Stimulated activated CD8-positive, alpha-beta memory T cell treated with anti-CD3 and anti-CD28 coated beads, Interleukin-4, amount 100 ng/mL, for 4 hours (primary cell): ENCODE data around the gene ZNF112.
"Not testable (repeated sequence)": the region's sequence is repeated elsewhere in the genome, so short reads cannot be mapped to it uniquely, and the experiment has no call there.

ENCODE experiments used
- DNase-seq, 2 donors: peaks; one replicate each; pipeline ENCODE4 v3.0.0-alpha.2; 2020; ENCODE audit warnings: low read depth in 2 of 2, low spot score in 1 of 2

Gene ZNF112

DNA sequence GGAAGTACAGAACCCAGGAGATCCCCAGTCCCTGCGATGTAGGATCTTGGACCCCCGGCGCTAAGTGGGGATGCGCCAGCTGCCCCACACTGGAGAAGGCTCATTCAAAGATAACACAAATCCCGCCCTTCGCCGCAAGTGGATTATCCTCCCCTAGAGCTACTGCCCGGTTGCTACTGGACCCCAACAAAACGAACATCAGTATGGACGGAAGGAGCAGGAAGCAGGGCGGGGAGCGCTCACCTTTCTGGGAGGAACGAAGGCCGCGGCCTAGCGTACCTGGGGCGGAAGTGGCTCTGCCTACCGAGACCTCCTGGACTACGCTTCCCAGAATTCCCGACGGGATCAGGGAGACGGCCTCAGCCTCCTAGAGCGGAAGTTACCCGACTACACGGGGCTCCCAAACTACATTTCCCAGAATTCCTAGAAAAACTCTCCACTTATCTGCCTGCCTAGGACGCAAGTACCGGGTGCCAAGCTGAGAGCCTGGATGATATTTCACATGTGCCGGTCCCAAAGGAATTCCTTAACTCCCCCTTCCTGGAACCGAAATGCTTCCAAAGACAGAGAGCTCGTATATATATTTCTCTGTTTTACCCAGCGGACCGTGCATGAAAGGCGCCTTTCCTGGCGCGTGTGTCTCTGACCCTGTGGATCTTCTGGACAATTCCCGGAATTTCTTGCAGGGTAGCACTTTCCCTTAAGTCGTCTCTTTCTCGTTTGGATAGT lies at the start of gene ZNF112:
Gene ZNF112 (minus strand): TSS at position 298 of the 729 bp plus-strand sequence. CDS start 16,141 bp downstream, outside the sequence.
- DNase-seq: no peak

DNA sequence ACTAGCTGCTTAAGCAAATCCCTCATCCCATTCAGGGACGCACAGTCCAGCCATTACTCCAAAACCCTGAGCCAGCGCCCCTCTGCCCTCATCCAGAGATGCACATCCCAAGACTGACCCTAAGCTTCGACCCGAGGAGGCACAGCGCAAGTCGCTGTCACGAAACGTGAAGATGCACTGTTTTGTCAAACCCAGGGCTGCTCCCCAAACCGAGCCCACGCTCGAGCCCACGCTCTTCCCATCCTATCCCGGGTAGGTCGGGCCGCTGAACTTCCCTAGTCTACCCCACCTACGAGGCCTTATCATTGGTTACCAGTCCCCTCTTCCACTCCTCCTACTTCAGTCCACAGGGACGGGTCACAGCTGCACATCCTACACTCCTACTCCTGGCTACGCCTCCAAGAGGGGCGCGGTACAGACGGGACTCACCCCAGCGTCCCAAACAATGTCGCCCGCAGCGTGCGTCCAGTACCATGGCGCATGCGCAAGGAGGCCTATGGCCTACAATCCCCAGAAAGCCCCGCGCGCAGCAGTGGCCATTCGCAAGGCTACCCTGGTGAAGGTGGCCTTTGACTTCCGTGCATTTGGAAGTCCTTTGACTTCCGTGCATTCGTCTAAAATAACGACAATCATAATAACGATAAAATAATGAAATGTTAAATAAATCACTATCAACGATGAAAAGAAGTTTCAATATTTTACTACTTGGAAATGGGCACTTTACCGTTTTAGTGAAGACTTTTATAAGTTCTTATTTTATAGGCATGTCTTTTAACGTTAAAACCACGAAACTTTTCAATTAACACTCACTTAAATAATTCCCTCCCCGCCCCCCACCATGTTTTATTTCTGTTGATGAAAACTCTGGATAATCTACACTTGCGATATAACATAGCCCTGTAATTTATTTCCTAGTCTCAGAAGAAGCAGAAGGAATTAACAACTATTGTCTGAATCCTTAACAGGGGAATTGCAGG lies 44.9 kb upstream of the ZNF112 start, which contains the start of gene ZNF285:
Gene ZNF285 (minus strand): TSS at position 470 of the 977 bp plus-strand sequence. CDS start 4,395 bp downstream, outside the sequence.
- DNase-seq: peak; percentile 50 to 60

DNA sequence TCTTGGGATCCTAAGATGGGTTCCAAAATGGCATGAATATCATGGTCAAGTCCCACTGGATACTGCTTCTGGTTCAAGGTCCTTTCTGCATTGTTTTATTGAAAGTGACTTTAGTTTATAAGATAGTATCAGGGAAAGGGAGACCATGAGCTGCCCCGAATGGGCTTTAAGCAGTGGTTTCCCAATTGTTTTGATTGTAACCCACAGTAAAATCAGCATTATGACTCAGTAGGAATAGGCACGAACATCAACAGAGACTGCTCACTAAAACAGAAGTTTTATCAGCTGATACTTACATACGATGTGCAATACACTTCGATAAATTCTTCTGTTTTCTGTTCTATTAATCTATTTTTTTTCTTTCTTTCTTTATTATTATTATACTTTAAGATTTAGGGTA lies 32.8 kb upstream of the ZNF112 start:
- not testable (repeated sequence) for DNase-seq

DNA sequence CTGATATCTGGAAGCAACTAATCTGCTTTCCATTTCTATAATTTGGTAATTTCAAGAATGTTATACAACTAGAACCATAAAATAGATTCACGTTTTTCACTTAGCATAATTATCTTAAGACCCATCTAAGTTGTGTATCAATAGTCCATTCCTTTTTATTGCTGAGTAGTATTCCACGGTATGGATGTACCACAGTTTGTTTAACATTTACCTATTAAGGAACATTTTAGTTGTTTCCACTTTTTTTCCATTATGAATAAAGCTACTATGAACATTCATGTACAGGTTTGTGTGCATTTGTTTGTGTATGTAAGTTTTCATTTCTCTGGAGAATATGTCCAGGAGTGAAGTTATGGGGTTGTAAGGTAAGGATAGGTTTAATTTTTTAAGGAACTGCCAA lies 18.3 kb upstream of the ZNF112 start:
- no peak for DNase-seq

DNA sequence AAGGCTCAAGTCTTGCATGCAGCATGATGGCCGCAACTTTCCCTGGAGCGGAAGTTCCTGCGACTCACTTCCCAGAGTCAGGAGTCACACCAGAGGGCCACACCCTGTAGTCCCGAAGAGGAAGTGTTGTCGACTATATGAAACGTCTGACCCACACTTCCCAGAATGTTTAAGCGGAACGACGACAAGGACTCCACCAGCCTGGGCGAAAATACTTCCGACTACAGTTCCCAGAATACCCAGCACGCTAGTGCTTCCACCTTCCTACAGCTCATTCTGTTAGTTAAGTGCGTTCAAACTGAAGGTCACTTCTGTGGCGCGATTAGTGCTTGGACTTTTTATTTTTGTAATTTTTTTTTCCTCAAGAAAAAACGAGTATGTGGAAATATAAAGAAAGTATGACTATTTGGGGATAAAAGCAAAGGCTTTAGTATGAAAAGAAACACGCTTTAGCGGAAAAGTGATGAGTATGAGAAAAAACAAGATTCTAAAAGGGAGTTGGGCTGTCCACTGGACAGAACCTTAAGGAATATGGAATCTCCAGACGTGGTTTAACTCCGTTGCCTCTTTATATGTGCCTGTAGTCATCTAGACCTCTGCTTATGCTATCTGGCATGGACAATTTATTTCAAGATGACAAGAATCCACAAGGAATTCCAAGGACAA lies 15.5 kb upstream of the ZNF112 start:
- DNase-seq: no peak

DNA sequence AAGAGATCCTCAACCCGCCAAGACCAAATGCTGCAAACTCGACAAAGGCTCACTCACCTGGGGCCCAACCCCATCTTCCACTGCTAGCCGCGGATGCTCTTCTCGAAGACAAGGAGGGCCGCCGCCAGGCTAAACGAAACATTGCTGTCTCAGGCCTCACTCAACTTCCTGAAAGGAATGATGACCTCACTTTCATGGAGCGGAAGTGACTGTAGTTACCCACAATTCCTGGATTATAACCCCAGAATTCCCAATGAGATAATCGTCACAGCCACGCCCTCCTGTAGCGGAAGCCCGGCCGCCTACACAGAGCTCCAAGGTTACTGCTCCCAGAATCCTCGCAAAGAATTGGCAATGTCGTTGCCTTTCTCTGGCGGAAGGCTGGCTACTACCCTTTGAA lies 10.5 kb upstream of the ZNF112 start:
- no peak for DNase-seq

DNA sequence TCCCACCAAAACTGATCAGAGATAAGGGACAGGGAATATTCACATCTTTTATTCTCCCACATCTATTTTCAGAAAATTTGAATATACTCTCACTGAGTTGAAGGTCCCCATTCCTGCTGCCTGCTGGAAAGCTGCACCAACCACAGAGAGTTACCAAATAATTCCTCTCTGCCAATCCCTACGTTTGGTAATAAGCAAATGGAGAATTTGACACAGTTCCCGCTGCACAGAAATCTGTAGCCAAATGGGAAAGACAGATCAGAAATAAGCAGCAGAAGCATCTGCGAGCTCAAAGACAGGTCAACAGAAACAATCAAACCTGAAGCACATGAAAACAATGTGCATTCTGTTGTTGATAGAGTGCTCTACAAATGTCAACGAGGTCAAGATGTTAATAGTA lies 9.9 kb downstream of the ZNF112 start:
- DNase-seq: no peak

DNA sequence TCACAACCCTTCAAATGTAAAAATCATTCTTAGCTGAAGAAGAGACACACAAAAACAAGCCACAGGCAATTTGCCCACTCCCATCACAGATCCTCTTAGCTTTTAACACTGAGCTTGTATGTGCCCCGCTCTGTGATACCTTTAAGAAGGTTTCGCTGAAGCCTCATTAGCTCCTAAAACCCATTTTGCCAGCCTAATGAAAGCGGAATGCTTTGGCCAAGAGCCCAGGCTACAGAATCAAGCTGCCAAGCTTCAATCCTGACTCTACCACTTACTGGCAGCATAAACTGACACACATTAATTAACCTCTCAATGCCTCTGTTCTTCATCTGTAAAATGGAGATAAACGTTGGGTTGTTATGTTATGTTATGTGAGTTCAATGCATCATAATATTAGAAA lies 10.5 kb downstream of the ZNF112 start:
- DNase-seq: no peak

DNA sequence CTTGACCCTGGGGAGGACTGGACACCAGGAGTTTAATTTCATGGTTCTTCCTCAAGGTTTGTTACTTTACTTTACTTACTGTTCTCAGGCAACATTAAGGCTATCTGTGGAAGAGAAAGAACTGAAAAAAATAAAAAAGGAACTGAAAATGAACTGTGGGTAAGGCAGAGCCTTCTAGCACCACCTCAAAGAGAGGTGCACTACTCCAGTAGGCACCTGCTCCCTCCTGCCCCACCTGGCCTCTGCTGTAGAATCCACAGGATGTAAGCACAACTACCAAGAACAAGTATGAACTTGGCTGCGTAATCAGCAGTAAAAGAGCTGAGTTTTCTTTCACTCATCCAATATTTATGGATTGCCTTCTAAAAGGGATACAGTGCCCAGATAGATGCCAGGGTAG lies 12.2 kb downstream of the ZNF112 start:
- no peak for DNase-seq

DNA sequence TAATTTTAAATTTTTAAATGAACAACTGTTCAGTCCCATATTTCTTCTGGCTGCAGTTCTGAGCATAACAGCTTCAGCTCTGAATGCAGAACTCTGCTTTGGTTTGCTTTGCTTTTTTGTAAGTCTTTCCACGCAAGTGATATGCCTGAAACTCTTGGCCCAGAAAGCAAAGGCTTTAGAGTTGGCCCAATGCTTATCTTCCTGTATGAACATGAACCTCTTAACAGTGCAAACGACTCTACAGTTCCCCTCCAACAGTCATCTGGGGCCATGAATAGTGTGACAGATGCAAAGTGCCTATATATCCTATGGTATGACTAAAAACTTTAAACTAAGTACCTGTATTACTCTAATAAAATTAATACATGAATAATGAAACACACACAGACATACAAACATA lies 14.7 kb downstream of the ZNF112 start:
- no peak for DNase-seq

DNA sequence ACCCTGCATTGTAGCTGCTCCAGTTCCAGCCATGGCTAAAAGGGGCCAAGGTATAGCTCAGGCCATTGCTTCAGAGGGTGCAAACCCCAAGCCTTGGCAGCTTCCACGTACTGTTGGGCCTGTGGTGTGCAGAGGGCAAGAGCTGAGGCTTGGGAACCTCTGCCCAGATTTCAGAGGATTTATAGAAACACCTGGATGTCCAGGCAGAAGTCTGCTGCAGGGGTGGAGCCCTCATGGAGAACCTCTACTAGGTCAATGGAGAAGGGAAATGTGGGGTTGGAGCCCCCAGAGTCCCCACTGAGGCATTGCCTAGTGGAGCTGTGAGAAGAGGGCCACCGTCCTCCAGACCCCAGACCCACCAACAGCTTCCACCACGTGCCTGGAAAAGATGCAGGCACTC lies 21.8 kb downstream of the ZNF112 start:
- not testable (repeated sequence) for DNase-seq

DNA sequence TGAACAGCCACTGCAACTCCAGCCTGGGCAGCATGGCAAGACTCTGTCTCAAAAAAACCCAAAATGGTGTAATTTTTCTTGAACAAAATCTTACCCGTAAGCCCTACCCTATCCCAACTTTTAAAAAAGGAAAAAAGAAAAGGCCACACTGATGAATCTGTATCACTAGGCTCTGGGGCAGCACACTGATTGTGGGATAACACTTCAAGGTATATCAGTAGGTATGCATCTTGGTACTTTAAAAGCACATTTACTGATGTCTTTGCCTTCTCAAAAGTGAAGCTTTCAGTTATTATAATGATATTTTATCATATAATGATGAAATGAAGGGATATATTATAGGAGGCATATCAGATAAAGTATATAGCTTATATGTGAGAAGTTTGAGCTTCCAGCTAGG lies 24.3 kb downstream of the ZNF112 start:
- no peak for DNase-seq

DNA sequence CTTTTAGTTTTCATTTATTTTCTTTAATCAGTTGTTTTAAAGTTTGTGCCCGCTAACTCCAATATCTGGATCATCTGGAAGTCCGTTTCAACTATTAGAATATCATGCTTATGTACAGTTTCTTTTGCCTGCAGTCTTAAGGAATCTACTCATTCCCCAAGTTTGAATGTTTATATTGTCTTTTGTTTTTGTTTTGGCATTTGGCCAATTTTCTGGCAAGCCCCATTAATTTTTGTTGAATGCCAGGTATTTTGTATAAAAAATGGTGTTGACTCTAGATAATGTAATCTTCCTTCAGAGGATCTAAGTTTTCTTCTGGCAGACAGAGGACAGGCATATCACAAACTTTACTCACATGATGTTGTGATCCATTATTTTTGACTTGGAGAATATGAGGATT lies 40.6 kb downstream of the ZNF112 start:
- DNase-seq: no peak

DNA sequence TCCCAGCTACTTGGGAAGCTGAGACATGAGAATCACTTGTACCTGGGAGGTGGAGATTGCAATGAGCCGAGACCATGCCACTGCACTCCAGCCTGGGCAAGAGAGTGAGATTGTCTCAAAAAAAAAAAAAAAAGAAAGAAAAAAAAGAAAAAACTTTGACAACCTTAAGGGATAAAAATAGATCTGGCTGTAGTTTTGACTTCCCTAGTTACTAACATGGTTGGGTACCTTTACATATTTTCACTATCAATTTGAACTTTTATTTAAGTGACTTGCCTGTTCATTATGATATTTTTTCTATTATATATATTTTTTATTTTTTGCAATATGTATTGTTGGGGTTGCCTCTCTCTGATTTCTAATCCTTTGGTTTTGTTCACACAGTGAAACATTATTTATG lies 43.2 kb downstream of the ZNF112 start:
- no peak for DNase-seq

DNA sequence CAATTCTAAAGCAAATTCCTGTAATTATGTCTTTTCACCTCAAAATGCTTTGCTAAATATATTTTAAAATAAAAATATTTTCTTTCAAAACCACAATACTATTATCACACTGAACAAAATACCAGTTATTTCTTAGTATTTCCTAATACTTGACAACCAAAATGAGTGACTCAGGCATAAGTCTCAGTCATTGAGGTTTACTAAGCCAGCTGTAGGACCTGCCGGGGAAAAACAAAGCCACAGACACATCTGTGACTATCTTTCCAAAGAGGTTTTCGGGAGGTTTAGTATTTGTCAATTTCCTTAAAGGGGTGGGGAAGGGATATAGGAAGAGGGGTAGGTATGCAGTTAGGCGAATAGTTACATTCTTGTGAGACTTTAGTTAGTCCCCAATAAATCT lies 48.5 kb downstream of the ZNF112 start:
- DNase-seq: no peak

DNA sequence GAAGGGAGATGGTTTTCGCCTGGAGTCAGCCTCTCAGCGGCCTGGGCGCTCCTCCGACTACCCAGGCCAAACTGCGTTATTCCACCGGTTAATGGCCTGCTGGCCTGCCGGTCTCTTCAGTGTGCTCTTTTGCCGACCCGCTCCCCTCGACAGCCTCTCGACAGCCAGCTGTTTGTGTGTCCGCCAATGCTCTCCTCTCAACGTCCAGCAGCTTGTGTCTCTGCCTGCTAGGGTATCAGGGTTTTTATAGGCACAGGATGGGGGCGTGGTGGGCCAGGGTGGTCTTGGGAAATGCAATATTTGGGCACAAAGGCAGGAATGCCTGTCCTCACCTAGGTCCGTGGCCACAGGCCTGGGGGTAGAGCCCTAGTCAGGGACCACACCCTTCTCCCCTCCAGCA lies 50.2 kb downstream of the ZNF112 start:
- no peak for DNase-seq

DNA sequence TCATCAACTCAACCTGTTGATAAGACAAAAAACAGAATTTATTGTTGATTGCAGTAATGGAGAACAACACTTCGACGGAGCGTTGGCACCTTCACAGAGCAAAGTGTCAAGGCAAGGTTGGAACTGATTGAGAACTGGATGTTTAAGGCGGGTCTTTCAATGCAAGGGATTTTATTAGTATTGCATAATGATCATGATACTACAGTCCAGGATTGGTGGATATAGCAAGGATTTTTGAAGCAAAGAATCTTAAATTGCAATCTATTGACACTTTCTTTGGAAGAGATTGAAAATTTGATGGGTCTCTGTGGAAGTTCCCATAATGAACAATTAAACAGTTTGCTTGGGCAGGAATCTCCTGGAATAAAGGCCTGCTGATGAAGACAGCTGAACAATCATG lies 51.0 kb downstream of the ZNF112 start:
- no peak for DNase-seq

DNA sequence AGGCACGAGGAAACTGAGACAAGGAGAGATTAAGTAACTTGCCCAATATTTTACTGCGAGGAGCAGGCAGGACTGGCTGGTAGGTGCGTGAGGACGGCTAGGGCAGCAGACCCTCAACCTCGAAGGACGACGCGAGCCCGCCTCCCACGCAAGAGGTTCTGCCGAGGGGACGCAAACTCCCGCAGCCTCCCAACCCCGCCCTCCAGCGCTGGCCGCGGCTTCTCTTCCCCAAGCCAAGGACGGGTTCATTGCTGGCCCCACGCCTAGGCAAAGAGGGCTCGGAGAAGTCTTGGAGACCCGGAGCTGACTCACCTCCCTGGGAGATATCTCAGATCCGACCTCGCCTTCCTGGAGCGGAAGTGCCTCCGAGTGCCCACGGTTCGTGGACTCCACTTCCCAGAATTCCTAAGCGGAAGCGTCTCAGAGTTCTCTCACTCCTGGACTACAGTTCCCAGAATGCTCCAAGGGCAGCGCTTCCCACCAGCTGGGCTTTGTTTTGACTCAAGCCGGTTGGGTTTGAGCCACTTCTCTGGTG lies 51.8 kb downstream of the ZNF112 start, which contains the start of gene ZNF235:
Gene ZNF235 (minus strand): TSS at position 367 of the 535 bp plus-strand sequence. CDS start 1,621 bp downstream, outside the sequence.
- DNase-seq: peak; percentile 37 to 66

DNA sequence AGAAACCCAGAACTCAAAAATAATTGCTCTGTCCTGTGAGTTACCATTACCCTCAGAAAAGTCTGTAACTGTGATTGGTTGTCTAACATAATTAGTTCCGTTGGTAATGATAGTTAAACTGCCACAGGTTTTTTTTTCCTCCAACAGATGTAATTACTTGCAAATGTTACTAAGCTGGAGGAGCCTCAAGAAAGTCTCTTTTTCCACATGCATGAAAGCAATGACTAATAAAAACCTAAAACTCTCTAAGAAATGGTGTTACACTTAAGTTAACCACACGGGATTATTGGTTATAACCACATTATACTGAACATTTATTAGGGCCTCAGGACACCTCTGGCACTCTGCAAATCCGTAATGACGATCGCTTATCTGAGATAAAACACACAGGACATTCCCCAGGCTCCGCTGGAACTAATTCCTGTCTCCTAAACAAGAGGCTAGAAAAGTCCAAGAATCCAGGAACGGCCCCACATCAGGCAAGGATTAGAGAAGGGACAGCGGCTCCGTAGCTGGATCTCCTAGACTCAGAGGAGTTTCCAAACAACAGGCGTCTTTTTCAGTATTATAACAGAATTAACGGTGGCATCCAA lies 52.4 kb downstream of the ZNF112 start:
- no peak for DNase-seq

DNA sequence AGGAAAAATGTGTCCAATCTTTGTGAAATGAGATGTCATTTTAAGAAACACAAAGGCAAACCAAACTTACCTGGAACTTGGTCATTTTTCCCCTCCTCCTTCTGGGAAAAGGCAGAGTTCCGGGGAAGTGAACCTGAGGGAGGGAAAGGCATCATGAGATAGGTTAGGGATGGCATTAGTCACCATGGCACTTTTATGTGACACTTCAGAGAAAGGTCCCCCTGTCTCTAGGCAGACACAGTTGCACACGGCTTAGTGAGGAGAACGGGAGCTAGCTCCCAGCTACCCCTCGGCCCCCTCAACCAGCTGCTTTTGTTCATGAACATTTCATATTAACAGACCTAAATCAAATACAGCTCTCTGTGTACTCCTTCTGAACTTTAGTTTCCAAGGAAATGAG lies 53.2 kb downstream of the ZNF112 start:
- no peak for DNase-seq

DNA sequence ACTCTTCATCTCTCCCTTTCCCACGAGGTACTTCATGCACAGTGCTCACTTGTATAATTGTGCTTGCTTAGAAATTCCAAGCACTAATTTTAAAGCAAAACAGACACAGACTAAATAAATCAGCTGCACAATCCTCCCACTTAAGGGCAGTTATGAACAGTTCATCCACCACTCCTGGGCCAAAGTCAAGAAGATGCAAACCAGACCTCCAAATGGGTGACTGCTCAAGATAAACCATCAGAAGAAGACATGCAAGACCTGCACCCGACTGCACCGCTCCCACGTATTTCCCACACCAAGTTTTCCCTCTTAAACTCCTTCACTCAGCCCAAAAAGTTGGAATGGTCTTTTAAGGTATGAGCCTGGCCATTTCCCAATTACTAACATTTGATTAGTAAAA lies 71.5 kb downstream of the ZNF112 start:
- DNase-seq: no peak
